H7 (cell line): ENCODE results near the gene ZBTB5. TPM values are rescaled to one million over a fixed set of nuclear protein-coding genes. Genes with fewer than 3 reads are reported as not detected.
"Not testable (repeated sequence)": the region's sequence is repeated elsewhere in the genome, so short reads cannot be mapped to it uniquely, and the experiment has no call there.

Experiments
- DNase-seq: peaks from one replicate; pipeline ENCODE4 v3.0.0; 2012
- H3K27me3 ChIP-seq: 2 replicates; pipeline ENCODE4 v1.6.0; 2011; ENCODE audit warnings: mild to moderate bottlenecking, low read length; ENCODE audit not compliant: control insufficient read depth, insufficient read depth
- H3K36me3 ChIP-seq: replicated peaks from 2 replicates; pipeline ENCODE4 v1.5.1; 2011; ENCODE audit warnings: low read length; ENCODE audit not compliant: control insufficient read depth, insufficient read depth
- H3K4me3 ChIP-seq: 2 replicates; pipeline ENCODE4 v1.5.1; 2011; ENCODE audit warnings: low read depth, mild to moderate bottlenecking, control low read depth, low read length, moderate library complexity; ENCODE audit not compliant: insufficient read depth
- total RNA-seq: library from RNA; depleted of rRNA; stranded (reverse); fragments of >200 nt; shearing (Covaris generic); gene quantifications from 2 replicates; pipeline ENCODE4 v1.2.3, GENCODE V29; 2014; rRNA removed

Gene ZBTB5
- total RNA-seq, 1 experiment from 2014 or later = 15.6 TPM

DNA sequence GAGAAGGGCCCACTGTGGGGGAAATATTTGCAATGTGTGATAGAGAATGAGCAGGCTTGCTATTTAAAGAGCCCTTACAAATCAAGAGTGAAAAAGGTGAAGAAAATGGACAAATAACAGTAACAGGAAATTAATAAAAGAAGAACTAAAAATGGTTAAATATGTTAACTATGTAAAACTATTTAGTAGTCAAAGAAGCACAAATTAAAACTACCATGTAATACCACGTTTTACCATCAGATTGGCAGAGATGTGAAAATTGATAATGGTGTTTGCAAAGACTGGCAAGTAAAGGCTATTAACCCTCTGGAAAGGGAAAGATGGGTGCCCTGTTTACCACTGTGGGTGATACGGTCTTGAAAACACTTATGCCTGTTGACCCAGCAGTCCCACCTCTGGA is 65.9 kb downstream of the ZBTB5 start:
- no peaks in the 10 kb centered on the region for H3K36me3 ChIP-seq
- no peak overlapping the region for H3K4me3 ChIP-seq
- no peaks in the 10 kb centered on the region for H3K27me3 ChIP-seq
- no peak for DNase-seq

DNA sequence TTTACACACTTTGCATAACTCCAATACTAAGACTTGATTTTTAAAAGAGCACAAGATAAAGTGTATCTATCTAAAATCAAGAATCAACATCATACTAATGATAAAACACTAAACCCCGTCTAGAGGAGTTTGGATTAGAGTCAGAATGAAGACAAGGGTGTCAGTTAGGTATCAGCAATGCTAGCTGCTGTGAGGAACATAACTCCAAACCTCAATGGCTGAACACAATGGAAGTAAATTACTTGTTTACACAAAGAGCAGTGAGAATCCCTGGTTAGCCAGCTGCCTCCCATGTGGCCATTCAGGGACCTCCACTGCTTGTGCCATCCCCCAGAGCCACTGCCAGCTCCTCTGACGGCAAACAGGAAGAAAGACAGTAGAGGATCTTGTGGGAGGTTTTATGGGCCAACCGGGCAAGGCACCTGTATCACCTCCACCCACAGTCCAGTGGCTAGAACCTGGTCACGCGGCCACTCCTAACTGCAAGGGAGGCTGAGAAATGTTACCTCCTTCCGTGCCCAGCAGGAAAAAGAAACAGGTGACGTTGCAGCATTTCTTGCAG is 66.7 kb downstream of the ZBTB5 start:
- H3K4me3 ChIP-seq = no peak overlapping the region
- no peaks in the 10 kb centered on the region for H3K27me3 ChIP-seq
- no peak for DNase-seq
- H3K36me3 ChIP-seq = no peaks in the 10 kb centered on the region

DNA sequence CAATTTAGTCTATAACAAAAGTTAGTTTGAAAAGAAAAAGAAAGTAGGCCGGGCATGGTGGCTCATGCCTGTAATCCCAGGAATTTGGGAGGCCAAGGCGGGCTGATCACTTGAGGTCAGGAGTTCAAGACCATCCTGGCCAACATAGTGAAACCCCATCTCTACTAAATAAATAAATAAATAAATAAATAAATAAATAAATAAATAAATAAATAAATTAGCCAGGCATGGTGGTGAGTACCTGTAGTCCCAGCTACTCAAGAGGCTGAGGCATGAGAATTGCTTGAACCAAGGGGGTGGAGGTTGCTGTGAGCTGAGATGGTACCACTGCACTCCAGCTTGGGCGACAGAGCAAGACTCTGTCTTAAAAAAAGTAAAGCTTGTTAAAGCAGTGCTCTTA is 67.3 kb downstream of the ZBTB5 start:
- H3K36me3 ChIP-seq, H3K27me3 ChIP-seq, H3K4me3 ChIP-seq, DNase-seq: not testable (repeated sequence)

DNA sequence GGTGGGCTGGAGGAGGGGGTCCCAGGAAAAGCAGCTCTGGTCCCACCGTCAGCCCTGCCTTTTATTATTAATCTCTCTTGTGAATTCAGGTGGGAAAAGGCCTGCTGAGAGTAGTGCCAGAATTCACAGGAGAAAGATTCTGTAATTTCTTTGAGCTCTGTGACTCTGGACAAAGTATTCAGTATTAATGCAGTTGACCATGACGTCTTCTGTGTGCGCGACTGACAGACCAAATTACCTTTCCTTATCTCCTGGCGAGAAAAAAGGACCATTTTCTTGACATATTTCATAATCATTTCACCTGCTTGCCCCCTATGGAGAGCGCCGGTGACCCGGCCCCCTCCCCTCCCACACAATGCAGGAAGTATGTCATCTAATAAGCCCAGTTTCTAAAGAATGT is 69.6 kb downstream of the ZBTB5 start:
- H3K27me3 ChIP-seq = no peaks in the 10 kb centered on the region
- H3K4me3 ChIP-seq = no peak overlapping the region
- H3K36me3 ChIP-seq = no peaks in the 10 kb centered on the region
- DNase-seq = no peak

DNA sequence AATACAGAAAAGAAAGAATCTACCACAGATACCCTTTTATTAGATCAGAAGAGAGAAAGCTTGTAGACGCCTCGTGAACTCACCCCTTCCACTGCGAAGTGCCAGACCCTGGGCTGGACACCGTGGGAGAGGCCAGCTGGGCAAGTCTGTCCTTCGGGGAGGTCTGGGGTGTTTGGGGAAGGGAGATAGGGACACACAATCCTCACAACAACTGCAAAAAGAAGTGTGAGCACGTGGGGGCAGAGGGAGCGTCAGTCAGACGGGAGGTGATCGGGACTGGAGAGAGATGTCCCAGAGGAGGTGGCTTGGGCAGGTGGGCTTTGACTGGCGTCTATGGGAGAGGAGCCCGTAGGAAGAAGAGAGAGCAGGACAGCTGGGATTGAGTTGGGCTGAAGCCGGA is 70.0 kb downstream of the ZBTB5 start:
- Histone ChIP-seq H3K36me3 (no peaks in the 10 kb centered on the region), H3K4me3 (no peak overlapping the region), H3K27me3 (no peaks in the 10 kb centered on the region)

DNA sequence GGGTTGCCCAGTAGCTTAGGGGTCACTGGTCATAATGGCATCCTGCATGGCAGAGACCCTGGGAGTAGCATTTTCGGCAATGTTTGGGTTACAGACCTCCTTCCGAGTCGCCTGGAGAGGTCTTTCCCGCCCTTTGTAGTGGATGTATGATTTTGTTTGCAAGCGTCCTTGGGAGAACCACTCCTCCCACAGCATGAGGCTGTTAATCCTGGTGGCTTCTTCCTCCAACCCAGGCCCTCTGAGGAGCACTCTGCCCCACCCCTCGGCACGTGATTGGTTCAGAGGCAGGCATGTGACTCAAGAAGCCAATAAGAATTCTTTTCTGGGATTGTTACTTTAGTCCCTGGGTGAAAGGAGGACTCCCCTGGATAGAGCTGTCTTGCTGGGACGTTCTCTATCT is 73.0 kb downstream of the ZBTB5 start:
- peak; percentile 69 for DNase-seq
- no peak overlapping the region for H3K4me3 ChIP-seq
- H3K27me3 ChIP-seq = no peaks in the 10 kb centered on the region
- H3K36me3 ChIP-seq = no peaks in the 10 kb centered on the region

More for the DNA sequence above, 70.0 kb downstream of the ZBTB5 start:
- no peak for DNase-seq

DNA sequence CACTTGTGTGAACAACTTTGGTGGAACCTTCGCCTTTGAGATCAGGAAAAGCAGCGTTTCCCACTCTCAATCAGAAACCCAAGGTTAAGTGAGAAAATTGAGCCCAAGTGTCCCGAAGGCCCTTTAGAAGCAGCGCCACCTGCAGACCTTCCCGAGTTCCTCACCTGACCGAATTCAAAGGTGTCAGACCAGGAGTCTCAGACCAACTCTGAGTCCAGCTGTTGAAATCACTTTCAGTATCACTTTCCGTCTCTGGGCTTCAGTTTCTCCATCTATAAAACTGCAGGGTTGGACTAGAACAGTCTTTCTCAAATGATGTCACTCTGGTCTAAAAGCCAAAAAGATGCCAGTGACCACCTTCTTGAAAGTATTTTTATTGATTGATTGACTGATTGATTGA is 74.5 kb downstream of the ZBTB5 start:
- Histone ChIP-seq H3K4me3 (no peak overlapping the region), H3K27me3 (no peaks in the 10 kb centered on the region), H3K36me3 (no peaks in the 10 kb centered on the region)
- peak; percentile 83 for DNase-seq

Other genes starting within 250 kb of the ZBTB5 start
- gene GRHPR, start 42.8 kb downstream of the ZBTB5 start, total RNA-seq = 151 and 170 TPM in 2 replicates
- 33.5 and 41.3 TPM in 2 replicates for gene POLR1E, start 20.5 kb upstream of the ZBTB5 start, total RNA-seq
- gene FBXO10, start 110.9 kb upstream of the ZBTB5 start, total RNA-seq = 13.3 and 17.4 TPM in 2 replicates
- 157 and 164 TPM in 2 replicates for gene TOMM5, start 127.1 kb upstream of the ZBTB5 start, total RNA-seq
- gene FRMPD1, start 185.5 kb upstream of the ZBTB5 start, total RNA-seq = 0.03 TPM in 1 of 2 replicates, not detected in the other